Measurements from ENCODE around the gene SIPA1.

- TF ChIP-seq PTRF (tag; IDR thresholded peaks at IDR 0.05) (no peak), POLR2A (conservative IDR thresholded peaks at IDR 0.05) (no peak), RB1 (IDR thresholded peaks at IDR 0.05; ENCODE audit: low read depth) (no peak), FOXJ3 (CRISPR knock-in tag; IDR thresholded peaks at IDR 0.05) (no peak), TBP (optimal IDR thresholded peaks at IDR 0.05; ENCODE audit: low read depth, low read length) (no peak), PHF8 (IDR thresholded peaks at IDR 0.05; ENCODE audit: borderline replicate concordance, low read length) (no peak), CBX3 (IDR thresholded peaks at IDR 0.05; ENCODE audit: borderline replicate concordance in 1 of 2, low read length in 2 of 2) (no peak), SP1 (CRISPR knock-in tag; IDR thresholded peaks at IDR 0.05) (no peak), EP300 (IDR thresholded peaks at IDR 0.05; ENCODE audit: low read length) (no peak), ARID2 (IDR thresholded peaks at IDR 0.05) (no peak), ASH1L (IDR thresholded peaks at IDR 0.05; ENCODE audit: borderline replicate concordance, low read depth, partially characterized antibody) (no peak), SREBF2 (CRISPR knock-in tag; IDR thresholded peaks at IDR 0.05) (no peak)
These were observed 16.4 kb upstream of the SIPA1 start for GRCh38 chr11:65621460-65621859.
